Hepatocyte (in vitro differentiated cells): ENCODE results near the gene LHFPL2. TPM values are rescaled to one million over a fixed set of nuclear protein-coding genes. Genes with fewer than 3 reads are reported as not detected.

Experiments used
- DNase-seq: peaks from one replicate; pipeline ENCODE4 v3.0.0-alpha.2; 2016; ENCODE audit warnings: low spot score
- H2AFZ ChIP-seq: fragments of 200-600 bp; sonication (generic); 2 replicates; pipeline ENCODE4 v1.6.0; 2016; ENCODE audit warnings: antibody characterized with exemption, mild to moderate bottlenecking
- H3K27ac ChIP-seq: fragments of 200-600 bp; sonication (generic); 2 replicates; pipeline ENCODE4 v1.5.1; 2016; ENCODE audit warnings: mild to moderate bottlenecking
- H3K27me3 ChIP-seq: fragments of 200-600 bp; sonication (generic); 2 replicates; pipeline ENCODE4 v1.6.1; 2016
- H3K36me3 ChIP-seq: fragments of 200-600 bp; sonication (generic); replicated peaks from 2 replicates; pipeline ENCODE4 v1.5.1; 2016; ENCODE audit warnings: low read depth; ENCODE audit not compliant: insufficient read depth
- H3K4me1 ChIP-seq: fragments of 200-600 bp; sonication (generic); 2 replicates; pipeline ENCODE4 v1.5.1; 2016; ENCODE audit warnings: mild to moderate bottlenecking, moderate library complexity; ENCODE audit not compliant: insufficient read depth
- H3K4me2 ChIP-seq: fragments of 200-600 bp; sonication (generic); 2 replicates; pipeline ENCODE4 v1.6.0; 2016
- H3K4me3 ChIP-seq: fragments of 200-600 bp; sonication (generic); 2 replicates; pipeline ENCODE4 v1.5.1; 2016; ENCODE audit warnings: mild to moderate bottlenecking
- H3K79me2 ChIP-seq: fragments of 200-600 bp; sonication (generic); 2 replicates; pipeline ENCODE4 v1.6.0; 2017; ENCODE audit warnings: mild to moderate bottlenecking
- H3K9me2 ChIP-seq: fragments of 200-600 bp; sonication (generic); replicated peaks from 2 replicates; pipeline ENCODE4 v1.6.0; 2017; ENCODE audit warnings: mild to moderate bottlenecking; ENCODE audit not compliant: insufficient read depth
- H3K9me3 ChIP-seq: fragments of 200-600 bp; sonication (generic); 2 replicates; pipeline ENCODE4 v1.5.1; 2016; ENCODE audit warnings: low read depth, mild to moderate bottlenecking
- H4K20me1 ChIP-seq: fragments of 200-600 bp; sonication (generic); 2 replicates; pipeline ENCODE4 v1.6.0; 2016; ENCODE audit warnings: mild to moderate bottlenecking; ENCODE audit not compliant: insufficient read depth, poor library complexity, severe bottlenecking
- EZH2 ChIP-seq: fragments of 200-600 bp; sonication (generic); IDR thresholded peaks from 2 replicates; pipeline ENCODE4 v1.6.1; 2016; ENCODE audit warnings: antibody characterized with exemption, mild to moderate bottlenecking, borderline replicate concordance
- EZH2phosphoT487 ChIP-seq: fragments of 200-600 bp; sonication (generic); IDR thresholded peaks from one replicate; pipeline ENCODE4 v1.6.1; 2018; ENCODE audit warnings: antibody characterized with exemption, mild to moderate bottlenecking, low read depth, moderate library complexity; ENCODE audit not compliant: unreplicated experiment, severe bottlenecking
- WGBS: methylation state at CpG from one replicate; pipeline ENCODE4 v1.1.6; 2016; ENCODE audit warnings: low lambda C conversion rate; ENCODE audit errors: missing lambda C conversion rate; 5-methylcytosine and 5-hydroxymethylcytosine counted together
- polyA plus RNA-seq: library from polyadenylated mRNA; unstranded; fragments of >200 nt; fragmentation: Nextera tagmentation; extraction: Ambion mirVana; gene quantifications from 2 replicates; pipeline ENCODE4 v1.2.1, GENCODE V29; 2016
- total RNA-seq: library from RNA; depleted of rRNA; stranded (reverse); fragments of >200 nt; gene quantifications from 2 replicates; pipeline ENCODE4 v1.2.3, GENCODE V29; 2014
- TF ChIP-seq, protein P1 (sequence below): fragments of 200-600 bp; sonication (generic); IDR thresholded peaks from 2 replicates; pipeline ENCODE4 v1.5.1; 2016; ENCODE audit warnings: antibody characterized with exemption, mild to moderate bottlenecking; ENCODE audit not compliant: poor library complexity

LHFPL2 gene
- total and polyA plus RNA-seq, 2 experiments from 2014 or later = 15.6 to 39.9 TPM

DNA sequence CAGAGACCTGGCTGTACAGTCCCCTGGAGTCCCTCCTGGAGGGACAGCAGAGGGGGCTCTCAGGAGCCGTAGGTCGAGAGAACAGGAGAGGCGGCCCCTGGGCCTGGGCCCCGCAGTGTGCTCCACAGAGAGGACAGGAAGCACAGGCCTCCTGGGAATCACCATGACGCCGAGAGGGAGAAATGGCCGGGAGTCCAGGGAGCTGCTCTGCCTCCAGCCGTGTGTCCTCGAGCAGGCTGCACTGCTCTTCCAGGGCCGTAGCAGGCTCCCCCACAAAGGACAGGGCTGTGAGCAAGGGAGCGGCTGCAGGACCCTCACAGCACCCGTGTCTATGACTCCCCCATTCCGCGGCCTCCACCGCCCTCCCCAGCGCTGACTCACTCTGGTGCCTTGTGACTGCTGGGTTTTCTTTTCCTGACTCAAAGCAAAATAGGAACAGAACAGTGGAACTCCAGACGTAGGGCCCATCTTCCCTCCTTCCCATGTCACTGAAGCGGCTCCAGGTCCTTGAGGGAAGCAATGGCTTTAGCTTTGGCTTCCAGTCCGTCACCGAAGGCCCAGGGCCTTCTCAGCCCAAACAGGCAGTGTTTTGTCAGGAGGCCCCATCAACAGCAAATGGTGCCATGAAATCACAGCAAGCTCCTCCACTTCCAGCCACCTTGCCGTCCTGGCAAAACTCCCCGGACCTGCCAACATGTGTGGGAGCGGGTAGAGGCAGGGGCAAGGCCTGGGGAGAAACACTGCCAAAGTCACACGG is 114.2 kb downstream of the LHFPL2 start:
- Histone ChIP-seq H3K79me2 (peaks cover 53% of the 10 kb centered on the region), H3K4me2 (no peak overlapping the region), H3K27ac (peak overlapping the region; percentile 49), H4K20me1 (no peaks in the 10 kb centered on the region), H3K9me2 (no peaks in the 10 kb centered on the region), H3K9me3 (no peaks in the 10 kb centered on the region), H3K4me3 (no peak overlapping the region), H3K27me3 (no peaks in the 10 kb centered on the region), H3K36me3 (no peaks in the 10 kb centered on the region), H2AFZ (no peak overlapping the region), H3K4me1 (peaks cover 3% of the 10 kb centered on the region)
- WGBS = 86% methylated on average over 24 of the region's 24 CpGs
- TF ChIP-seq EZH2 (no peak), EZH2phosphoT487 (no peak)
- TF ChIP-seq, protein P1, sequence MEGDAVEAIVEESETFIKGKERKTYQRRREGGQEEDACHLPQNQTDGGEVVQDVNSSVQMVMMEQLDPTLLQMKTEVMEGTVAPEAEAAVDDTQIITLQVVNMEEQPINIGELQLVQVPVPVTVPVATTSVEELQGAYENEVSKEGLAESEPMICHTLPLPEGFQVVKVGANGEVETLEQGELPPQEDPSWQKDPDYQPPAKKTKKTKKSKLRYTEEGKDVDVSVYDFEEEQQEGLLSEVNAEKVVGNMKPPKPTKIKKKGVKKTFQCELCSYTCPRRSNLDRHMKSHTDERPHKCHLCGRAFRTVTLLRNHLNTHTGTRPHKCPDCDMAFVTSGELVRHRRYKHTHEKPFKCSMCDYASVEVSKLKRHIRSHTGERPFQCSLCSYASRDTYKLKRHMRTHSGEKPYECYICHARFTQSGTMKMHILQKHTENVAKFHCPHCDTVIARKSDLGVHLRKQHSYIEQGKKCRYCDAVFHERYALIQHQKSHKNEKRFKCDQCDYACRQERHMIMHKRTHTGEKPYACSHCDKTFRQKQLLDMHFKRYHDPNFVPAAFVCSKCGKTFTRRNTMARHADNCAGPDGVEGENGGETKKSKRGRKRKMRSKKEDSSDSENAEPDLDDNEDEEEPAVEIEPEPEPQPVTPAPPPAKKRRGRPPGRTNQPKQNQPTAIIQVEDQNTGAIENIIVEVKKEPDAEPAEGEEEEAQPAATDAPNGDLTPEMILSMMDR = no peak
- DNase-seq = no peak

DNA sequence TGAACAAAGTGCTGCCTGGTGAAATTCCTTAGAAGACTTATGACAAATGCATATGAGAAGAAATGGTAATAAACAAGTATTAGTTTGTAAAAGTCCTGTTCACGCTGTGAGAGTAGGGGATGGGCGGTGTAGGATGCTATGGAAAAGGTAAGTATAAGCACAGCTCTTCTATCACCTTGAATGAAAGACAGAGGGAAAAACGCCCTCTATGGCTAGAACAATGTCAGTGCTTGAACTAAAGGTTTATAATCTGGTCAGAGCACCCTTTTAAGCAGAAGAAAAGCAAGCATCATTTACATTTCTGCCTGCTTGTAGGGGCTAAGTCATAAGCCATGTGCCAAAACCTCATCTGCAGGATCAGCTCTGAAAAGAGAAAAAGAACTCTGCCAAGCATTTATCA is 115.2 kb downstream of the LHFPL2 start:
- Histone ChIP-seq H3K27me3 (no peaks in the 10 kb centered on the region), H3K9me2 (no peaks in the 10 kb centered on the region), H3K4me1 (peaks cover 3% of the 10 kb centered on the region), H3K4me3 (no peak overlapping the region), H3K9me3 (no peaks in the 10 kb centered on the region), H3K27ac (no peak overlapping the region), H3K36me3 (no peaks in the 10 kb centered on the region), H3K4me2 (no peak overlapping the region), H2AFZ (no peak overlapping the region), H3K79me2 (peaks cover 54% of the 10 kb centered on the region), H4K20me1 (no peaks in the 10 kb centered on the region)
- TF ChIP-seq EZH2phosphoT487 = no peak
- TF ChIP-seq, protein P1 = peak; percentile 42
- 74% methylated on average over 3 of the region's 3 CpGs for WGBS
- peak; percentile 43 for DNase-seq

DNA sequence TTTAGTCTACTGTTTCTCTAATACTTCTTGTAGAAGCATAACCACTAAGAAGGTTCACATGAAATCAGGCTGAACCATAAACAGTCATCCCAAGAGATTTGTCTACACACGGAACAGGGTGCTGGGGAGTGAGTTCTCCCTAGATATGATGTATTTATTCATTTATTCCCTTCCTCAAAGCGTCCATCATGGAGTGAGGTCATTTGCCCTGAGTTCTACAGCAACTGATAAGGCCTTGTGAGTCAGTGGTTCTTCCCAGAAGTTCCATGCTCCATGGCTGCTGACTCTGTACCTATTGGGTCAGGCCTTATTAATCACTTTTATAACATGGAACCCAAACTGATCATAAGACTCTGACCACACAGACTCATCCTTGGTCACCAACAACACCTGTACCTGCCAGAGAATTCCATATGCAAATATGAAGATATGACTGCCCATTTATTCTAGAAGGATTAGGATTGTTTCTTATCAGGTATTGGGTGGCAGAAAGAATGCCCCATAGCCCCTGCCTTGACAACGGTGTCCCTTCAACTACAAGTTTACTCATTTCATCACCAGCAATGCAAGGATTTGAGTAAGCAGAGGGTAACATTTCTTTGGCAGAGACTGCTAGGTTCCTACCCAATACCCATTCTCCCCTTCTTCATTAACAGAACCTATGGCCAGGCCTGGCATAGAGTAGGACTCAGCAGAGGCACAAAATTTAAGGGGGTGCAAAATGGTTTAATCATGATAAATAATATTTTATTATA is 118.1 kb downstream of the LHFPL2 start:
- peaks cover 12% of the 10 kb centered on the region for H3K4me1 ChIP-seq
- no peak overlapping the region for H3K4me2 ChIP-seq
- peak overlapping the region; percentile 74 for H3K27ac ChIP-seq
- H3K27me3 ChIP-seq = no peaks in the 10 kb centered on the region
- H3K36me3 ChIP-seq = no peaks in the 10 kb centered on the region
- H2AFZ ChIP-seq = no peak overlapping the region
- H3K79me2 ChIP-seq = peaks cover 42% of the 10 kb centered on the region
- H4K20me1 ChIP-seq = no peaks in the 10 kb centered on the region
- TF ChIP-seq, protein P1 = no peak
- TF ChIP-seq EZH2phosphoT487 (no peak), EZH2 (no peak)
- H3K9me2 ChIP-seq = no peaks in the 10 kb centered on the region
- H3K9me3 ChIP-seq = no peaks in the 10 kb centered on the region
- H3K4me3 ChIP-seq = no peak overlapping the region
- peak; percentile 64 for DNase-seq
- WGBS = 59% methylated on average over 3 of the region's 3 CpGs
